ENCODE results near the gene PTPRM.
A peak's percentile ranks its signal among the peaks of the same experiment; 100 is the strongest.

Gene PTPRM

DNA sequence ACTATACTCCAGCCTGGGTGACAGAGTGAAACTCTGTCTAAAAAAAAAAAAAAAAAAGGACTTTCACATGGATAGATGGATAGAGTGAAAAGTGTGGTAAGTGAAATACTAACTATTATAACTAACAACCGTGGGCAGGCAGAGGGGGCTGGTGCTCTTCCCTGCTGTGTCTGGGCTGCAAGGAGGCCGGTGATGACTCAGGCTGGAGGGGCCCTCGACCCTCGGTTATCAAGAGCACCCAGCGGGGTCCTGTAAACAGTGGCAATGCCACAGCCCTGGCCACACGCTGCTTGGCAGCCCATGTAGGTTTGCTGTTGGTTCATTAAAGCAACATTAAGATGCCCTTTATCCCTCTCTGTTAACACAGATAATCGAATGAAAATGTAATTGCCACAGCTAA, 857.4 kb downstream of the PTPRM start:
- no peak overlapping the region for H3K9ac ChIP-seq (ENCODE audit: low read length)
- no peak for DNase-seq
- H3K9me3 ChIP-seq (replicated peaks; ENCODE audit: insufficient read depth, low read length): no peaks in the 10 kb centered on the region
- H3K9me2 ChIP-seq (replicated peaks; ENCODE audit: insufficient read depth, low read length): no peaks in the 10 kb centered on the region
- no peaks in the 10 kb centered on the region for H3K36me3 ChIP-seq (replicated peaks; ENCODE audit: insufficient read depth, low read length)
- no peak overlapping the region for H3K4me2 ChIP-seq (ENCODE audit: low read depth, low read length)
- no peaks in the 10 kb centered on the region for H3K79me2 ChIP-seq (ENCODE audit: low read length)
- H2AFZ ChIP-seq (ENCODE audit: low read length): no peak overlapping the region
- H3K27ac ChIP-seq (ENCODE audit: low read length): no peak overlapping the region
- H3K4me1 ChIP-seq (ENCODE audit: low read length): no peaks in the 10 kb centered on the region
- TF ChIP-seq EZH2 (optimal IDR thresholded peaks at IDR 0.05; ENCODE audit: low read depth, low read length) (no peak), EZH2phosphoT487 (IDR thresholded peaks at IDR 0.05; ENCODE audit: low read length) (no peak)
- TF ChIP-seq, protein P1, sequence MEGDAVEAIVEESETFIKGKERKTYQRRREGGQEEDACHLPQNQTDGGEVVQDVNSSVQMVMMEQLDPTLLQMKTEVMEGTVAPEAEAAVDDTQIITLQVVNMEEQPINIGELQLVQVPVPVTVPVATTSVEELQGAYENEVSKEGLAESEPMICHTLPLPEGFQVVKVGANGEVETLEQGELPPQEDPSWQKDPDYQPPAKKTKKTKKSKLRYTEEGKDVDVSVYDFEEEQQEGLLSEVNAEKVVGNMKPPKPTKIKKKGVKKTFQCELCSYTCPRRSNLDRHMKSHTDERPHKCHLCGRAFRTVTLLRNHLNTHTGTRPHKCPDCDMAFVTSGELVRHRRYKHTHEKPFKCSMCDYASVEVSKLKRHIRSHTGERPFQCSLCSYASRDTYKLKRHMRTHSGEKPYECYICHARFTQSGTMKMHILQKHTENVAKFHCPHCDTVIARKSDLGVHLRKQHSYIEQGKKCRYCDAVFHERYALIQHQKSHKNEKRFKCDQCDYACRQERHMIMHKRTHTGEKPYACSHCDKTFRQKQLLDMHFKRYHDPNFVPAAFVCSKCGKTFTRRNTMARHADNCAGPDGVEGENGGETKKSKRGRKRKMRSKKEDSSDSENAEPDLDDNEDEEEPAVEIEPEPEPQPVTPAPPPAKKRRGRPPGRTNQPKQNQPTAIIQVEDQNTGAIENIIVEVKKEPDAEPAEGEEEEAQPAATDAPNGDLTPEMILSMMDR (IDR thresholded peaks at IDR 0.05; ENCODE audit: low read length): no peak
- no peaks in the 10 kb centered on the region for H4K20me1 ChIP-seq (ENCODE audit: insufficient read depth, low read length)
- no peaks in the 10 kb centered on the region for H3K27me3 ChIP-seq (replicated peaks; ENCODE audit: insufficient read depth, low read length)
- no peaks in the 10 kb centered on the region for H3F3A ChIP-seq (ENCODE audit: insufficient read depth, low read length)
- no peak overlapping the region for H3K4me3 ChIP-seq (ENCODE audit: low read length)

DNA sequence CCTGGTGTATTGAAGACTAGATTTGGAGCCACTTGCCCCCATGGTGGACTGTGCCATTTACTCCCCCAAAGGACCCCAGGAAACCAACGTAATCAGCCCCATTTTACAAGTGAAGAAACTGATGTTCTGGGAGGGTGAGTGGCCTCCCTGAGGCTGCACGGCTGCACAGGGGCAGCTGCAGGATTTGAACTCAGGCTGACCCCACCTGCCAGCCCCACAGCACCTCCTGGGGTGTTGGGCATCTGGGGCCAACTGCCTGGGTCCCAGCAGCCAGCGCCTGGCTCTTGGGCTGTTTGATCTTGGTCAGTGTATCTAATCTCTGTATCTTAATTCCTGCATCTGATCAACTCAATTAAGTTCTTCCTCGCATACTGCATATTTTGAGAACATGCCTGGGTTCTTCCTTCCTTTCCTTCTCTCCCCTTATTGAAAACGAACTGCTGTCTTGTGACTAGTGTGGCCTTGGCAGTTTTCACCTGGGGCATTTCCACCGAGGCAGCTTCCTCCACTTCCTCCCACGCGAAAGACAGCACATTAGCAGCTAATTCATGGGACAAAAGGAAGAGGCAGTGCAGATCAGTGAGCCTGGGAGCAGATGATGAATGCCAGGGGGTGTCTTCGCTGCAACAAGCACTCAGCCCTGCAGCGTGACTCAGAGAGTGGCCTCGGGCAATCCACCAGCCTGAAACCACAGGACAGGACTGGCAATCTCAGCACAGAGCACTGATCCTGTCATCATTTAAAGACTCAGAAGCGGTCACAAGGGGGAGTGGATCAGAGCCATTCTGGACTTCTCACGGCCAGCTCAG, 858.0 kb downstream of the PTPRM start:
- Histone ChIP-seq H3K79me2 (ENCODE audit: low read length) (no peaks in the 10 kb centered on the region), H3K27me3 (replicated peaks; ENCODE audit: insufficient read depth, low read length) (no peaks in the 10 kb centered on the region), H3K36me3 (replicated peaks; ENCODE audit: insufficient read depth, low read length) (no peaks in the 10 kb centered on the region), H3K4me3 (ENCODE audit: low read length) (no peak overlapping the region), H3K9me3 (replicated peaks; ENCODE audit: insufficient read depth, low read length) (no peaks in the 10 kb centered on the region), H3F3A (ENCODE audit: insufficient read depth, low read length) (no peaks in the 10 kb centered on the region), H3K4me2 (ENCODE audit: low read depth, low read length) (no peak overlapping the region), H4K20me1 (ENCODE audit: insufficient read depth, low read length) (no peaks in the 10 kb centered on the region), H2AFZ (ENCODE audit: low read length) (no peak overlapping the region), H3K27ac (ENCODE audit: low read length) (no peak overlapping the region), H3K9ac (ENCODE audit: low read length) (no peak overlapping the region), H3K4me1 (ENCODE audit: low read length) (no peaks in the 10 kb centered on the region), H3K9me2 (replicated peaks; ENCODE audit: insufficient read depth, low read length) (no peaks in the 10 kb centered on the region)
- DNase-seq: no peak
- TF ChIP-seq EZH2phosphoT487 (IDR thresholded peaks at IDR 0.05; ENCODE audit: low read length) (no peak), EZH2 (optimal IDR thresholded peaks at IDR 0.05; ENCODE audit: low read depth, low read length) (no peak)
- TF ChIP-seq, protein P1 (IDR thresholded peaks at IDR 0.05; ENCODE audit: low read length): no peak

DNA sequence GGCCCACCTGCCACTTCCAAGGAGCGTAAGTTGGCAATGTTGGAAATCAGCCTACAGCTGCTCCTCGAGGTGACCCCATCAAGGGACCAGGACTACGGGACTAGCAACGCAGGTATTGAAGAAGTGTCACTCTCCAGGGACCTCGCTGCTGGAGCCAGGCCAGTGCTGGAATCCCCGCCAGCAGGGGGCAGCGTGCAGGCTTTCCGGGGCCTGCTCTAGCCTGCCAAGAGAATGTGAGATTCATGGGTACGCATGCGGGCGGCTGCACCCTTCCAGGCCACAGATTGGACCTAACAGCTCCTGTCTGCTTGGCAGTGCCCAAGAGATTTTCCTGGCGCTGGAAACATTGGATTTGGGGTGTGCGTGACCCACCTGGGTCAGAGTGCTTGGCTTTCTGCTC, 859.3 kb downstream of the PTPRM start:
- no peaks in the 10 kb centered on the region for H4K20me1 ChIP-seq (ENCODE audit: insufficient read depth, low read length)
- no peak overlapping the region for H3K9ac ChIP-seq (ENCODE audit: low read length)
- H3K27ac ChIP-seq (ENCODE audit: low read length): no peak overlapping the region
- H3K79me2 ChIP-seq (ENCODE audit: low read length): no peaks in the 10 kb centered on the region
- TF ChIP-seq, protein P1 (IDR thresholded peaks at IDR 0.05; ENCODE audit: low read length): peak; percentile 32
- TF ChIP-seq EZH2 (optimal IDR thresholded peaks at IDR 0.05; ENCODE audit: low read depth, low read length): no peak
- no peak for DNase-seq
- H3K9me2 ChIP-seq (replicated peaks; ENCODE audit: insufficient read depth, low read length): no peaks in the 10 kb centered on the region
- H3K4me3 ChIP-seq (ENCODE audit: low read length): no peak overlapping the region
- no peaks in the 10 kb centered on the region for H3F3A ChIP-seq (ENCODE audit: insufficient read depth, low read length)
- no peaks in the 10 kb centered on the region for H3K36me3 ChIP-seq (replicated peaks; ENCODE audit: insufficient read depth, low read length)
- no peaks in the 10 kb centered on the region for H3K9me3 ChIP-seq (replicated peaks; ENCODE audit: insufficient read depth, low read length)
- H2AFZ ChIP-seq (ENCODE audit: low read length): no peak overlapping the region
- H3K4me2 ChIP-seq (ENCODE audit: low read depth, low read length): no peak overlapping the region
- no peaks in the 10 kb centered on the region for H3K27me3 ChIP-seq (replicated peaks; ENCODE audit: insufficient read depth, low read length)
- H3K4me1 ChIP-seq (ENCODE audit: low read length): no peaks in the 10 kb centered on the region
